GM23248 (cell line): ENCODE results near the gene PXDC1. TPM values are rescaled to one million over a fixed set of nuclear protein-coding genes. Genes with fewer than 3 reads are reported as not detected.

Experiments
- polyA plus RNA-seq: library from polyadenylated mRNA; unstranded; fragments of >200 nt; fragmentation: Nextera tagmentation; extraction: Ambion mirVana; gene quantifications from 2 replicates; pipeline ENCODE4 v1.2.1, GENCODE V29; 2016
- small RNA-seq: library from RNA; depleted of rRNA; stranded (forward); fragments of <200 nt; gene quantifications from one replicate; pipeline ENCODE3, GENCODE V24; 2014; ENCODE audit warnings: low read depth, low replicate concordance
- total RNA-seq: library from RNA; depleted of rRNA; stranded (reverse); fragments of >200 nt; shearing (Covaris generic); gene quantifications from 2 replicates; pipeline ENCODE4 v1.2.3, GENCODE V29; 2014; rRNA removed

The PXDC1 gene
- total and polyA plus RNA-seq, 2 experiments from 2014 or later, result 135 to 192 TPM

Small RNA genes lying within 50 kb of the gene (small RNA-seq; reads per million reads assigned to genes)
- gene AL033523.1, result not detected

Other genes starting within 250 kb of the PXDC1 start
- gene FAM50B, start 97.7 kb upstream of the PXDC1 start, total RNA-seq, result 6.1 and 7.6 TPM in 2 replicates
- 12.1 and 14.0 TPM in 2 replicates for gene FAM50B, start 97.7 kb upstream of the PXDC1 start, polyA plus RNA-seq